ENCODE data around the gene C22orf23.

- TF ChIP-seq CTCF (IDR thresholded peaks at IDR 0.05 in 8 of 11, conservative IDR thresholded peaks at IDR 0.05 in 3 of 11) (no peak), POLR2A (IDR thresholded peaks at IDR 0.05) (no peak)
These were observed 17.5 kb upstream of the C22orf23 start for GRCh38 chr22:37970864-37971263.

All from spleen (tissue), 7 donors.